Pancreas (tissue), 10 donors: ENCODE results near the gene TEPSIN. TPM values are rescaled to one million over a fixed set of nuclear protein-coding genes. Genes with fewer than 3 reads are reported as not detected.

Source experiments
- ATAC-seq, 4 donors: fragments of 200-7000 bp; cut with Tn5 transposase; one replicate each; pipeline versions ENCODE4 v1.8.0 to v1.9.1; 2020; ENCODE audit warnings: mild to moderate bottlenecking in 4 of 4, moderate library complexity in 4 of 4
- DNase-seq, 6 donors: peaks; one replicate each; pipeline ENCODE4 v3.0.0-alpha.2; 2020
- FAIRE-seq: peaks from 2 replicates; lab custom pipeline; 2012; peaks lifted over from hg19 to GRCh38; lab: Jason Lieb, UNC
- H3K27ac ChIP-seq, 4 donors: fragments of 200-600 bp; sonication (generic); 1 replicate in 3 of 4; 2 replicates in 1 of 4; pipeline versions ENCODE4 v1.5.0 to v1.8.0; 2020
- H3K27me3 ChIP-seq, 4 donors: fragments of 200-600 bp; one replicate each; pipeline ENCODE4 v1.8.0; 2021
- H3K36me3 ChIP-seq, 3 donors: fragments of 200-600 bp; sonication (generic) in 1 of 3; one replicate each; pipeline versions ENCODE4 v1.5.0 to v1.8.0; 2020 to 2021
- H3K4me1 ChIP-seq, 3 donors: fragments of 200-600 bp; one replicate each; pipeline ENCODE4 v1.8.0; 2021
- H3K4me3 ChIP-seq, 4 donors: fragments of 200-600 bp; sonication (generic) in 2 of 4; one replicate each; pipeline versions ENCODE4 v1.5.0 to v1.8.0; 2020 to 2021
- H3K9me3 ChIP-seq, 4 donors: fragments of 200-600 bp; one replicate each; pipeline ENCODE4 v1.8.0; 2021
- WGBS, 2 donors: extraction: QIAGEN DNeasy Blood & Tissue Kit; methylation state at CpG; one replicate each; pipeline ENCODE4 v1.1.7; 2013; 5-methylcytosine and 5-hydroxymethylcytosine counted together
- intact Hi-C, 3 donors: fragments of 100-400 bp; cut with DNase I; formaldehyde crosslinking; loops; one replicate each; pipeline versions ENCODE4 v1.11.1 to v1.14.2; 2022
- polyA plus RNA-seq, 2 donors: library from polyadenylated mRNA; stranded (reverse); fragments of 200-250 nt; gene quantifications; one replicate each; pipeline ENCODE4 v1.2.3, GENCODE V29; 2013
- total RNA-seq, 6 donors: library from RNA; stranded (reverse); fragmentation: NEBNext Ultra II Directional in 4 of 6; extraction: Animal tissue kit (Norgen Biotek cat#: 25700) in 4 of 6; gene quantifications; one replicate each; pipeline versions ENCODE4 v1.2.1 to v1.2.4, GENCODE V29; 2021 to 2023
- TF ChIP-seq, protein P1 (sequence below), 4 donors: fragments of 200-600 bp; sonication (generic) in 3 of 4; IDR thresholded peaks; one replicate each; pipeline versions ENCODE4 v1.5.0 to v1.8.0; 2021; ENCODE audit warnings: antibody characterized with exemption in 4 of 4
- donor health status: healthy with polysubstance abuse.
- donor health status: DM: no; HTN: no; CAD: no; lungs with moderate emphysema.
- donor health status: DM: no; HTN: no; CAD: no.
- donor health status: control.
- donor health status: control.
- donor health status: Bipolar disorder and iron deficiency.
- donor health status: DM: yes; HTN: yes; CAD: no.
- donor health status: DM: no; HTN: no; CAD: no.
- donor health status: DM: no; HTN: no; CAD: no.
- donor health status: DM: yes; HTN: yes; CAD: no.

TEPSIN gene
- total and polyA plus RNA-seq, 8 donors: 13.8 to 98.5 (median 18.9) TPM

DNA sequence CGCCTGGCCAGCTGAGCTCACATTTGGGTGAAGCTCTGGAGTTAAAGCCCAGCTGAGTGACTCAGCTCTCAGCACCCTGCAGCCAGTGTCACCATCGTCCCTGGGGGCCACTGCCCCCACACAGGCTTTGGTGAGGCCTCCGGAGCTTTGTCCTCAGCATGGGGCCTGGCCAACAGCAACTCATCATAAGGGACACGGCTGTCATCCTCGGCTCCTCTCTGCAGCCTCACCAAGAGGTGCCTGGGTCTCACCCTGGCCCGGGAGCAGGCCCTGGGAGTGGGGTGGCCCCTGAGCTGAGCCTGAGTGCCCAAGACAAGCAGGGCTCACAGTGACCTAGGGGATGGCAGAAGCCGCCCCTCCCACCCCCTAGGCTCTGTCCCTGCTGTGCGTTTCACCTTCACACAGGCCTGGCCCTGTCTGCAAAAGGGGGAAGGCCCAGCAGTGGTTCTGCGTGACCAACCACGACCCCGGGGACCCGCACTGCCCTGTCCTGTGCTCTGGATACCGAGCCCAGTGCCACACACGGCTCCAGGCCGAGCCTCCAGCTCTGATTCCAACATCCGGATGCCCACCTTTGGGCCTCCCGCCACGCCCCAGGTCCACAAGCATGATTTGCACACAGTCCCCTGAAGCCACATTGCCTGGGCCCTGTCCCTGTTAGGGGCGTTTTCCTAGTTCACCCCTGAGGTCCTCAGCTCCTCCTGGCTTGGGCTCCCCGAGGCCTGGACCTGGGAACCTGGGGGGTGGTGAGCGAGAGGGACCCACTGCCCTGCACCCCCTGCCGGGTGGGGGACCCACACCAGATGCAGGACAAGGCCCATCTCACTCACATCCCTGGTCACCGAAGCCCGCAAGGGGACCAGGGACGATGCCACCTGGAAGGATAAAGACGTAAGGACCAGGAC, 51.0 kb downstream of the TEPSIN start:
- H3K36me3 ChIP-seq: no peaks in the 10 kb centered on the region
- no peak for FAIRE-seq
- H3K9me3 ChIP-seq: no peaks in the 10 kb centered on the region
- H3K27me3 ChIP-seq: no peaks in the 10 kb centered on the region
- TF ChIP-seq, protein P1, sequence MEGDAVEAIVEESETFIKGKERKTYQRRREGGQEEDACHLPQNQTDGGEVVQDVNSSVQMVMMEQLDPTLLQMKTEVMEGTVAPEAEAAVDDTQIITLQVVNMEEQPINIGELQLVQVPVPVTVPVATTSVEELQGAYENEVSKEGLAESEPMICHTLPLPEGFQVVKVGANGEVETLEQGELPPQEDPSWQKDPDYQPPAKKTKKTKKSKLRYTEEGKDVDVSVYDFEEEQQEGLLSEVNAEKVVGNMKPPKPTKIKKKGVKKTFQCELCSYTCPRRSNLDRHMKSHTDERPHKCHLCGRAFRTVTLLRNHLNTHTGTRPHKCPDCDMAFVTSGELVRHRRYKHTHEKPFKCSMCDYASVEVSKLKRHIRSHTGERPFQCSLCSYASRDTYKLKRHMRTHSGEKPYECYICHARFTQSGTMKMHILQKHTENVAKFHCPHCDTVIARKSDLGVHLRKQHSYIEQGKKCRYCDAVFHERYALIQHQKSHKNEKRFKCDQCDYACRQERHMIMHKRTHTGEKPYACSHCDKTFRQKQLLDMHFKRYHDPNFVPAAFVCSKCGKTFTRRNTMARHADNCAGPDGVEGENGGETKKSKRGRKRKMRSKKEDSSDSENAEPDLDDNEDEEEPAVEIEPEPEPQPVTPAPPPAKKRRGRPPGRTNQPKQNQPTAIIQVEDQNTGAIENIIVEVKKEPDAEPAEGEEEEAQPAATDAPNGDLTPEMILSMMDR (IDR thresholded peaks at IDR 0.05): no peak
- no peak overlapping the region for H3K27ac ChIP-seq
- ATAC-seq: no peak
- DNase-seq: peak in 2 of 6 donors; percentile 22 to 64
- 87 to 88% methylated on average over 26 of the region's 26 CpGs for WGBS, 2 donors
- intact Hi-C loops: no loop called here
- no peaks in the 10 kb centered on the region for H3K4me1 ChIP-seq
- H3K4me3 ChIP-seq: no peak overlapping the region

GRCh38 chr17:81187120-81187519, 51.7 kb downstream of the TEPSIN start:
- Histone ChIP-seq H3K27me3 (no peaks in the 10 kb centered on the region), H3K27ac (no peak overlapping the region), H3K36me3 (no peaks in the 10 kb centered on the region), H3K9me3 (no peaks in the 10 kb centered on the region), H3K4me1 (no peaks in the 10 kb centered on the region), H3K4me3 (no peak overlapping the region)
- intact Hi-C loops: no loop called here
- TF ChIP-seq, protein P1 (IDR thresholded peaks at IDR 0.05): no peak
- DNase-seq (no peak), ATAC-seq (no peak), FAIRE-seq (no peak)
- WGBS, 2 donors: 89 to 91% methylated on average over 11 of the region's 11 CpGs

DNA sequence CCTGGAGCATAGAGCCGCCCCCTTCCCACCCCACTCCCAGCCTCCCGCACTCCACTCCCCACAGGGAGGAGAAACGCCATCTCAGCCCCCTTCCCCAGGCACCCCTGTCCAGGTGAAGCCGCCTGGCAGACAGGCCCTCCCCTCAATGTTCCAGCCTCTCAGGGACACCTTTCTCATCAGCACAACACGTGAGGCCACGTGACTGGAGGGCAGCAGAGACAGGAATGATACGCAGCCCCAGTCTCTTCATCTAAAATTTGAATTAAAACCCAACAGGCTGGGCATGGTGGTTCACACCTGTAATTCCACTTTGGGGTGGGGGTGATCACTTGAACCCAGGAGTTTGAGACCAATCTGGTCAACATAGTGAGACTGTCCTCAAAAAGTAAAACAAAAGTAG, 52.7 kb downstream of the TEPSIN start:
- 64 to 70% methylated on average over 7 of the region's 7 CpGs for WGBS, 2 donors
- ATAC-seq (no peak), DNase-seq (peak in 1 of 6 donors; percentile 7), FAIRE-seq (no peak)
- H3K27ac ChIP-seq: no peak overlapping the region
- H3K36me3 ChIP-seq: no peaks in the 10 kb centered on the region
- H3K4me3 ChIP-seq: no peak overlapping the region
- intact Hi-C loops: no loop called here
- TF ChIP-seq, protein P1 (IDR thresholded peaks at IDR 0.05): no peak
- H3K9me3 ChIP-seq: no peaks in the 10 kb centered on the region
- no peaks in the 10 kb centered on the region for H3K27me3 ChIP-seq
- H3K4me1 ChIP-seq: no peaks in the 10 kb centered on the region

DNA sequence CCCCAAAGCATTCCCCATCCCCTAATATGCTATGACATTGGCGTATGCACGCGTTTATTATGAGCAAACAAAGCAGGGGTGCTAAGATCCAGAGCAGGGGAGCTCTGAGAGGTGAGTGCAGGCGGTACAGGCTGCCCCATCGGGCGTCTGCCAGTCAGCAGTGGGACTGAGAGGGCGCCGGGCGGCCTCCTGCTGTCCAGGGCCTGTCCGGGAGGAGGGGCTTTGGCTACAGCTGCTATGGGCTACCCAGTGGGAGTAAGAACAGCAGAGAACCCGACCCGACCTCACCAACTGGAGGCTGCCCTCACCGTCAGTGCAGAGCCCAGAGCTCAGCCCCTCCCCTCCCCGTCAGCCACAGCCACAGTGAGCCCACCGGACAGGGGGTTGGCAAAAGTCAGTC, 54.3 kb downstream of the TEPSIN start:
- Histone ChIP-seq H3K27me3 (no peaks in the 10 kb centered on the region), H3K4me3 (no peak overlapping the region), H3K36me3 (no peaks in the 10 kb centered on the region), H3K9me3 (no peaks in the 10 kb centered on the region), H3K4me1 (no peaks in the 10 kb centered on the region), H3K27ac (no peak overlapping the region)
- intact Hi-C loops: no loop called here
- 24 to 27% methylated on average over 14 to 15 of the region's 15 CpGs for WGBS, 2 donors
- DNase-seq: peak in 2 of 6 donors; percentile 12 to 20
- TF ChIP-seq, protein P1 (IDR thresholded peaks at IDR 0.05): no peak
- no peak for ATAC-seq
- FAIRE-seq: no peak

DNA sequence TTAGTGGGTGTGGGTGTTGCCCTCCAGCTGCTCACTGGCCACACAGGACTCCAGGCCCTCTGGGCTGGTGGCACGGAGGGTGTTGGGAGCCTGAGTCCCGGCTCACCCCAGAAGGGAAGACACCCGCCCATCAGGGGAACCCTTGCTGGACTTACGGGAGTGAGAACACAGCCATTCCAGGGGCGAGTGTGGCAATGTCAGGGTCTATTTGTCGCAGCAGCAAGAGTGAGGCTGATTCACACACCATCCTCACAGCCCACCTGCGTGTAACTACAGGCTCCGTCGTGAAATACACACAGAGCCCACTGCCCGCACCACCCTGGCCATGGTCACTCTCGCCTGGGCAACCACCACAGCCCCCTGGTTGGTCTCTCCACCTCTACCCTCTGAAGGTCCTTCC, 55.0 kb downstream of the TEPSIN start:
- no peaks in the 10 kb centered on the region for H3K4me1 ChIP-seq
- DNase-seq: peak in 1 of 6 donors; percentile 22

More for the DNA sequence above, 55.0 kb downstream of the TEPSIN start:
- H3K9me3 ChIP-seq: no peaks in the 10 kb centered on the region
- 90 to 95% methylated on average over 11 of the region's 11 CpGs for WGBS, 2 donors
- ATAC-seq (no peak), FAIRE-seq (no peak)
- H3K4me3 ChIP-seq: no peak overlapping the region
- intact Hi-C loops: no loop called here
- H3K27me3 ChIP-seq: no peaks in the 10 kb centered on the region
- no peak overlapping the region for H3K27ac ChIP-seq
- no peaks in the 10 kb centered on the region for H3K36me3 ChIP-seq
- TF ChIP-seq, protein P1 (IDR thresholded peaks at IDR 0.05): no peak
